Measurements from ENCODE around the gene MID1. TPM values are rescaled to one million over a fixed set of nuclear protein-coding genes. Genes with fewer than 3 reads are reported as not detected.

Gene MID1
- total RNA-seq, 1 experiment from 2014 or later: 0.04 TPM

DNA sequence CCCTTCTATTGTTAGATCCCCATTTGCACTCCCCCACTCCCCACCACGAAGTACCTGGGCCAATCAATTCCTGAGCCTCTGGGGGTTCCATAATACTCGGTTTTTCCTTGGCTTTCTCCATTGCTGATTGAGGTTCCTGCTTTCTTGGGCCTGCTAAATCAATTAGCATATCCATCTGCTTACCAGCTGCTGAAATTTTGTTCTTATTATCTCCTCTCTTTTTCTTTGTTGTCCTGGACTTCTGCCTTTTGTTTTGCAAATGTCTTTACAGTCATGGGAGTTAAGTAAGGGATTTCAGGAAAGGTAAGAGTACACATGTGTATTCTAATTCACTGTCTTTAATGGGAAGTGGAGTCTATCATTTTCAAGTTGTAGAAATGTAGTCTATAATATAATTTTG, 222.2 kb downstream of the MID1 start:
- Histone ChIP-seq H2AFZ (ENCODE audit: low read length) (no peak overlapping the region), H3K9me2 (replicated peaks; ENCODE audit: insufficient read depth, low read length) (no peaks in the 10 kb centered on the region), H3K9ac (ENCODE audit: low read length) (no peak overlapping the region), H4K20me1 (ENCODE audit: insufficient read depth, low read depth, low read length) (no peaks in the 10 kb centered on the region), H3K27me3 (ENCODE audit: low read length) (no peaks in the 10 kb centered on the region), H3K4me2 (ENCODE audit: low read depth, low read length, poor library complexity, severe bottlenecking) (no peak overlapping the region), H3K36me3 (ENCODE audit: insufficient read depth, low read length) (no peaks in the 10 kb centered on the region), H3K4me1 (ENCODE audit: low read length) (no peaks in the 10 kb centered on the region), H3K9me3 (ENCODE audit: low read length) (no peaks in the 10 kb centered on the region), H3K79me2 (ENCODE audit: low read length) (no peaks in the 10 kb centered on the region), H3K27ac (ENCODE audit: low read length) (no peak overlapping the region), H3K4me3 (ENCODE audit: low read length) (no peak overlapping the region)
- DNase-seq: no peak

DNA sequence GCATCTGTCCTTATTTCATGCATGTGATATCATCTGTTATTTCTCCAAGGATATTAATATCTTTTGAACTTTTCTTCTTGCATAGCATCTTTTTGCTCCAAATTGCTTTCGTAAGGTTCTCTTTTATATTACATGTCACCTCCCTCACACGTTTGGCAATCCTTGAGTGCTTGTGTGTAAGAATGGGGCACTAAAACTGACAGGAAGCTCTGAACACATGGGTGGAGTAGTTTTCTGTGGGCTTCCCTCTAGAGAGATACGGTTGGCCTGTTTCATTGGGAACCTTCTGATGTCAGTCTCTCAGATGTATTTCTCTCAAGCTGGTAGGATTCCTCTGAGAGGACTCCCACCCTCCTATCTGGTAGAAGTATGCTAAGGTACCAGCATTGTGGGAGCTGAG, 223.0 kb downstream of the MID1 start:
- no peak for DNase-seq
- Histone ChIP-seq H3K9ac (ENCODE audit: low read length) (no peak overlapping the region), H3K79me2 (ENCODE audit: low read length) (no peaks in the 10 kb centered on the region), H3K4me1 (ENCODE audit: low read length) (no peaks in the 10 kb centered on the region), H3K4me3 (ENCODE audit: low read length) (no peak overlapping the region), H3K4me2 (ENCODE audit: low read depth, low read length, poor library complexity, severe bottlenecking) (no peak overlapping the region), H3K9me2 (replicated peaks; ENCODE audit: insufficient read depth, low read length) (no peaks in the 10 kb centered on the region), H3K27me3 (ENCODE audit: low read length) (no peaks in the 10 kb centered on the region), H3K9me3 (ENCODE audit: low read length) (no peaks in the 10 kb centered on the region), H3K36me3 (ENCODE audit: insufficient read depth, low read length) (no peaks in the 10 kb centered on the region), H3K27ac (ENCODE audit: low read length) (no peak overlapping the region), H2AFZ (ENCODE audit: low read length) (no peak overlapping the region), H4K20me1 (ENCODE audit: insufficient read depth, low read depth, low read length) (no peaks in the 10 kb centered on the region)

DNA sequence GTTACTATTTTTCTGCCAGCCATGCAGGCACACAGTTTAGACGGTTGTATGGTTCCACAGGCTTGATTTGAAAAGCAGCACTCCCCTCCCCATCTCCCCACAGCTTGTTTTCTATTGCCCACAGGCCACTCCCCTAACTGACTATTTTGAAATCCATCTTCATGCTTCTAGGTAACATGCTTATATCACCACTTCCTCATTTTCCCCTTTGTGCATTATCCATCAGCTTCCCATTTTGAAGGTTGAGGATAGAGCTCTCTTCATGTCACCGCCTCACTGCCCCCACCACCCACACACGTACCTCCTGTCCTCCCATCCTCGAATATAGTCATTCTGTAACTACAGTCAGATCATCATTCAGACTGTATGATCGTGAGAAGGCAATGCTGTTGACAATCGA, 224.7 kb downstream of the MID1 start:
- H3K4me3 ChIP-seq (ENCODE audit: low read length): no peak overlapping the region
- H2AFZ ChIP-seq (ENCODE audit: low read length): no peak overlapping the region
- no peaks in the 10 kb centered on the region for H4K20me1 ChIP-seq (ENCODE audit: insufficient read depth, low read depth, low read length)
- H3K27ac ChIP-seq (ENCODE audit: low read length): no peak overlapping the region
- H3K4me1 ChIP-seq (ENCODE audit: low read length): no peaks in the 10 kb centered on the region
- H3K9ac ChIP-seq (ENCODE audit: low read length): no peak overlapping the region
- DNase-seq: no peak
- no peaks in the 10 kb centered on the region for H3K27me3 ChIP-seq (ENCODE audit: low read length)
- no peaks in the 10 kb centered on the region for H3K9me3 ChIP-seq (ENCODE audit: low read length)
- no peaks in the 10 kb centered on the region for H3K36me3 ChIP-seq (ENCODE audit: insufficient read depth, low read length)
- H3K4me2 ChIP-seq (ENCODE audit: low read depth, low read length, poor library complexity, severe bottlenecking): no peak overlapping the region
- H3K9me2 ChIP-seq (replicated peaks; ENCODE audit: insufficient read depth, low read length): no peaks in the 10 kb centered on the region
- no peaks in the 10 kb centered on the region for H3K79me2 ChIP-seq (ENCODE audit: low read length)

Small RNA genes within 50 kb of the gene (small RNA-seq; reads per million reads assigned to genes)
- not detected for gene RNU6-800P
